A549 (cell line): ENCODE measurements around the gene HYOU1. TPM values are rescaled to one million over a fixed set of nuclear protein-coding genes. Genes with fewer than 3 reads are reported as not detected.

Source experiments
- ATAC-seq, 2 experiments: fragments of 200-7000 bp in 1 of 2; fragments of >200 bp in 1 of 2; cut with Nextera tagmentation in 1 of 2; cut with Tn5 transposase in 1 of 2; 3 replicates each; pipeline versions ENCODE4 v1.8.0 to v1.9.1; 2018 to 2020; ENCODE audit warnings: mild to moderate bottlenecking in 1 of 2, moderate library complexity in 1 of 2
- CTCF ChIA-PET: fragments of 300-600 bp; sonication (Branson Sonifier 250); formaldehyde crosslinking; extraction: SDS; loops from one replicate; lab custom pipeline; 2021; ENCODE audit warnings: antibody characterized with exemption, inconsistent platforms; lab: Yijun Ruan, JAX
- POLR2A ChIA-PET: fragments of 350-600 bp; formaldehyde crosslinking; extraction: SDS; loops from one replicate; lab custom pipeline; 2021; ENCODE audit warnings: antibody characterized with exemption, inconsistent platforms; lab: Yijun Ruan, JAX
- DNase-seq, 2 experiments: peaks; one replicate each; pipeline versions ENCODE4 v3.0.0 to v3.0.0-alpha.2; 2011 to 2016; ENCODE audit warnings: low read depth in 1 of 2, low spot score in 1 of 2
- FAIRE-seq: peaks from 2 replicates; lab custom pipeline; 2011; peaks lifted over from hg19 to GRCh38; lab: Jason Lieb, UNC
- H3K27ac ChIP-seq, 2 experiments: fragments of >200 bp; sonication (Bioruptor Twin); formaldehyde crosslinking; 3 replicates each; pipeline ENCODE4 v1.5.1; 2016 to 2017
- H3K4me1 ChIP-seq: fragments of >200 bp; sonication (Bioruptor Twin); formaldehyde crosslinking; 3 replicates; pipeline ENCODE4 v1.6.1; 2016
- H3K4me2 ChIP-seq: fragments of >200 bp; sonication (Bioruptor Twin); formaldehyde crosslinking; 3 replicates; pipeline ENCODE4 v1.6.1; 2016
- H3K4me3 ChIP-seq: fragments of >200 bp; sonication (Bioruptor Twin); formaldehyde crosslinking; 3 replicates; pipeline ENCODE4 v1.5.1; 2016
- H3K9me3 ChIP-seq: fragments of >200 bp; sonication (Bioruptor Twin); formaldehyde crosslinking; 3 replicates; pipeline ENCODE4 v1.6.1; 2016
- BHLHE40 ChIP-seq: IDR thresholded peaks from 2 replicates; pipeline ENCODE4 v1.6.1; 2012; ENCODE audit warnings: low read depth, low read length, inconsistent platforms
- CHD2 ChIP-seq: fragments of 150-350 bp; IDR thresholded peaks from 2 replicates; pipeline ENCODE4 v1.6.1; 2014; ENCODE audit warnings: low read length; ENCODE audit not compliant: partially characterized antibody
- CHD4 ChIP-seq: fragments of 200-600 bp; sonication (generic); IDR thresholded peaks from 2 replicates; pipeline ENCODE4 v1.6.1; 2016; ENCODE audit warnings: antibody characterized with exemption, mild to moderate bottlenecking, borderline replicate concordance
- EHF ChIP-seq: fragments of 250-450 bp; sonication (Bioruptor Pico); IDR thresholded peaks from 2 replicates; pipeline ENCODE4 v1.5.0; 2020; ENCODE audit warnings: mild to moderate bottlenecking
- HDAC2 ChIP-seq: fragments of 200-600 bp; sonication (generic); IDR thresholded peaks from 2 replicates; pipeline ENCODE4 v1.6.1; 2016
- HEYL ChIP-seq: fragments of 250-450 bp; sonication (Bioruptor Pico); IDR thresholded peaks from 2 replicates; pipeline ENCODE4 v1.8.0; 2021; ENCODE audit warnings: mild to moderate bottlenecking, moderate library complexity
- HOXA7 ChIP-seq: fragments of 250-450 bp; sonication (Bioruptor Pico); IDR thresholded peaks from 2 replicates; pipeline ENCODE4 v1.5.0; 2020; ENCODE audit warnings: mild to moderate bottlenecking, moderate library complexity
- HOXB13 ChIP-seq: fragments of 250-450 bp; sonication (Bioruptor Pico); IDR thresholded peaks from 2 replicates; pipeline ENCODE4 v1.5.0; 2020; ENCODE audit warnings: low read depth, mild to moderate bottlenecking, moderate library complexity
- HOXB5 ChIP-seq: fragments of 250-450 bp; sonication (Bioruptor Pico); IDR thresholded peaks from 2 replicates; pipeline ENCODE4 v1.5.0; 2020; ENCODE audit warnings: mild to moderate bottlenecking, moderate library complexity
- MAFK ChIP-seq: fragments of 450-650 bp; IDR thresholded peaks from 2 replicates; pipeline ENCODE4 v1.6.1; 2014; ENCODE audit not compliant: partially characterized antibody
- NFE2L2 ChIP-seq: fragments of 150-350 bp; conservative IDR thresholded peaks from 2 replicates; pipeline ENCODE4 v1.6.1; 2014; ENCODE audit warnings: low read length
- NR3C1 ChIP-seq: fragments of >200 bp; sonication (Bioruptor Twin); formaldehyde crosslinking; IDR thresholded peaks from 3 replicates; pipeline ENCODE4 v1.6.1; 2017
- RAD21 ChIP-seq, 2 experiments: fragments of >200 bp in 1 of 2; sonication (Bioruptor Twin) in 1 of 2; formaldehyde crosslinking in 1 of 2; IDR thresholded peaks in 1 of 2; conservative IDR thresholded peaks in 1 of 2; 2 replicates in 1 of 2; 3 replicates in 1 of 2; pipeline ENCODE4 v1.6.1; 2012 to 2018; ENCODE audit warnings: inconsistent platforms in 1 of 2
- RARB ChIP-seq: fragments of 250-450 bp; sonication (Bioruptor Pico); IDR thresholded peaks from 2 replicates; pipeline ENCODE4 v1.8.0; 2021; ENCODE audit warnings: mild to moderate bottlenecking, moderate library complexity
- RFX5 ChIP-seq: fragments of 450-650 bp; IDR thresholded peaks from 2 replicates; pipeline ENCODE4 v1.7.1; 2014; ENCODE audit warnings: antibody characterized with exemption, mild to moderate bottlenecking, moderate library complexity
- RNF2 ChIP-seq: fragments of 200-600 bp; sonication (generic); IDR thresholded peaks from 2 replicates; pipeline ENCODE4 v1.6.1; 2016; ENCODE audit warnings: low read depth, mild to moderate bottlenecking, antibody characterized with exemption, moderate library complexity, borderline replicate concordance
- TFCP2L1 ChIP-seq: fragments of 250-450 bp; sonication (Bioruptor Pico); IDR thresholded peaks from 2 replicates; pipeline ENCODE4 v1.5.0; 2021; ENCODE audit warnings: mild to moderate bottlenecking
- TP53 ChIP-seq: fragments of 250-450 bp; sonication (Bioruptor Pico); IDR thresholded peaks from 2 replicates; pipeline ENCODE4 v1.5.0; 2021; ENCODE audit warnings: mild to moderate bottlenecking, moderate library complexity
- WGBS: methylation state at CpG from one replicate; pipeline ENCODE4 v1.1.6; 2017; ENCODE audit errors: missing lambda C conversion rate; 5-methylcytosine and 5-hydroxymethylcytosine counted together
- polyA plus RNA-seq, 4 experiments: library from polyadenylated mRNA; depleted of rRNA in 3 of 4; stranded (reverse); fragments of >200 nt; fragmentation: RNase III in 1 of 4; extraction: RNeasy Plus Mini Kit Qiagen cat#74134 plus additional on column Dnase treatment in 1 of 4; gene quantifications; 2 replicates in 3 of 4; 3 replicates in 1 of 4; pipeline ENCODE4 v1.2.3, GENCODE V29; 2011 to 2017
- TF ChIP-seq, protein P1 (sequence below): IDR thresholded peaks from 2 replicates; pipeline ENCODE4 v1.6.1; 2012
- TF ChIP-seq, protein P2 (sequence below): fragments of 250-450 bp; sonication (Bioruptor Pico); IDR thresholded peaks from 2 replicates; pipeline ENCODE4 v1.5.0; 2021; ENCODE audit warnings: mild to moderate bottlenecking, moderate library complexity, borderline replicate concordance
- TF ChIP-seq, protein P3 (sequence below): IDR thresholded peaks from 2 replicates; pipeline ENCODE4 v1.6.1; 2012; ENCODE audit warnings: low read depth, borderline replicate concordance
- TF ChIP-seq, protein P4 (sequence below): fragments of 200-600 bp; sonication (generic); IDR thresholded peaks from 2 replicates; pipeline ENCODE4 v1.6.1; 2016; ENCODE audit warnings: antibody characterized with exemption, mild to moderate bottlenecking, moderate library complexity

The HYOU1 gene
- polyA plus RNA-seq, 2 of the 4 experiments (the other 2 are of a cell fraction): 44.8 to 83.1 TPM

DNA sequence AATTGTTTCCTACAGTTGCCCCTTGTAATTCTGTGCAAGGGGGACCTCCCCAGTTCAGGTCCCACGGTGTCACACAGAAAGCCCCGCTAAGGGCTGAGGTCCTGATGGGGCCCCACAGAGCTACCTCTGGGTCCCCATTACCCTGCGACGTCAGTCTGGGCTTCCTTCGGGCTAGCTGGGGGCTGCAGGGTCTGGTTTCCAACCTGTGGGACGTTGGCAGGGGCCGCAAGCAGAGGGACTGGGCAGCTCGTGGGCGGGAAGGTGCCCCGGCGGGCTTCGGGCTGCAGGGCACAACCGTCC is 27.0 kb downstream of the HYOU1 start:
- FAIRE-seq (no peak), DNase-seq (no peak), ATAC-seq (peak in 1 of 2 experiments; percentile 28; a peak in 4 of 6 replicates)
- no peak for TF ChIP-seq EHF (CRISPR knock-in tag)
- TF ChIP-seq CHD4: no peak
- TF ChIP-seq NFE2L2: no peak
- Histone ChIP-seq H3K4me2 (peak overlapping the region; percentile 97), H3K27ac (peak overlapping the region; percentile 82 to 92), H3K4me1 (peaks cover 12% of the 10 kb centered on the region), H3K9me3 (no peaks in the 10 kb centered on the region), H3K4me3 (peak overlapping the region; percentile 85)
- ChIA-PET POLR2A (no interaction called here), CTCF (interaction anchor here (1.1 to 2.4 kb wide), 5 partner anchors 8 to 20 kb away, joined by 3 to 10 read pairs (median 8); partner anchors contain the start of genes RPS25 and TRAPPC4)
- WGBS: no CpG with 5 or more reads among the region's 13 CpGs

DNA sequence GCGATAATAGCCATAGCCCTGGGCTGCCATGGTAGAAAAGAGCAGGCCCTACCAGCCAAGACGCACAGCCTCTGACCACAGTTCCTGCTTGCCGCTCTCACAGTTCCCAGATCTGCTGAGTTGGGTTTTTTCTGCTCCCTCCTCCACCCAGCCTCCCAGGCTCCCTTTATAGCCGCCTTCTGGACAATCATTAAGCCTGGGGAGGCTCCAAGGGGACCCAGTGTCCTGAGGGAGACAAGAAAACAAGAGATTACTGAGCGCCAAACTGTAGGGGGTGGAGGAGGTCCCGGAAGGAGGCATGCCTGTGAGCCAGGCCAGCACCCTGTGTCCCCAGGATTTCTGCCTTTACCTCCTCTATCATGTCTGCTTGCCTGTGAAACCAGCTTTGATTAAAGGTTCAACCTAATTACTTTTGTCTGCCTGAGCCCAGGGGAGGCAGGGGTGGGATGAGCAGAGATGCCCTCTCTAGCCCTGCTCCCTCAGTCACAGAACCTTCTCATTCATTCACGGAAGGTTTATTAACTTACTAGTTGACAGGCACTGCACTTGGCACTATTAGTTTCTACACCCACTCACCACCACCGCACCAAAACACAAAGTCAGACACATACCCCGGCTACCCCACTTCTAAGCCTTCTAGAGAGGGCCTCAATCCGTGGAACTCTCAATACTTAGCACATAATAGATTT is 27.5 kb downstream of the HYOU1 start:
- POLR2A ChIA-PET: no interaction called here
- Histone ChIP-seq H3K9me3 (no peaks in the 10 kb centered on the region), H3K4me1 (peaks cover 12% of the 10 kb centered on the region), H3K4me3 (peak overlapping the region; percentile 85), H3K4me2 (peak overlapping the region; percentile 97)
- 77% methylated on average over 10 of the region's 10 CpGs for WGBS
- no peak for DNase-seq
- TF ChIP-seq MAFK (peak; percentile 73), HOXB13 (no peak), HEYL (CRISPR knock-in tag) (no peak)
- TF ChIP-seq, all 56 proteins: peak for 1
- ATAC-seq (no peak), FAIRE-seq (no peak)
- CTCF ChIA-PET: interaction anchor here (1.1 to 2.4 kb wide), 2 partner anchors 12 to 13 kb away, joined by 3 to 10 read pairs; no protein-coding TSS in a partner anchor
- peak overlapping the region; percentile 82 to 92; a peak in 5 of 6 replicates for H3K27ac ChIP-seq

DNA sequence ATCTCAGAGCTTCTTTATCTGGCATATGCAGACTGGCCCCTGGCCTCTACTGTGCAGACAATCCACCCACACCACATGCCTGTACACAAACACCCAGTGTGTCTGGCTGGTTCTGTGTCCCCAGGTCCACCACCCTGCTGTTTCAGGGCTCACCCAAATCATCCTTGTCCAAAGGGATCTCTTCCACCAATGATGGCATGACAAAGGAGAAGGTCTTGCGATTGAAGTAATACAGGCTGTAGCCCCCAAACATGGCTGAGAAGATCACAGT is 28.0 kb downstream of the HYOU1 start:
- Histone ChIP-seq H3K27ac (no peak overlapping the region), H3K4me2 (no peak overlapping the region; the same call in 2 of the 3 replicates), H3K4me1 (peaks cover 12% of the 10 kb centered on the region), H3K9me3 (no peaks in the 10 kb centered on the region), H3K4me3 (no peak overlapping the region)
- TF ChIP-seq, protein P1, sequence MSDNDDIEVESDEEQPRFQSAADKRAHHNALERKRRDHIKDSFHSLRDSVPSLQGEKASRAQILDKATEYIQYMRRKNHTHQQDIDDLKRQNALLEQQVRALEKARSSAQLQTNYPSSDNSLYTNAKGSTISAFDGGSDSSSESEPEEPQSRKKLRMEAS: no peak
- TF ChIP-seq BHLHE40: no peak
- no peak for TF ChIP-seq HOXA7 (CRISPR knock-in tag)
- no peak for TF ChIP-seq RFX5
- TF ChIP-seq HEYL (CRISPR knock-in tag): no peak
- 100% methylated on average over 1 of the region's 1 CpG for WGBS
- no peak for DNase-seq
- POLR2A ChIA-PET: no interaction called here
- FAIRE-seq: no peak
- CTCF ChIA-PET: no interaction called here
- ATAC-seq: no peak

DNA sequence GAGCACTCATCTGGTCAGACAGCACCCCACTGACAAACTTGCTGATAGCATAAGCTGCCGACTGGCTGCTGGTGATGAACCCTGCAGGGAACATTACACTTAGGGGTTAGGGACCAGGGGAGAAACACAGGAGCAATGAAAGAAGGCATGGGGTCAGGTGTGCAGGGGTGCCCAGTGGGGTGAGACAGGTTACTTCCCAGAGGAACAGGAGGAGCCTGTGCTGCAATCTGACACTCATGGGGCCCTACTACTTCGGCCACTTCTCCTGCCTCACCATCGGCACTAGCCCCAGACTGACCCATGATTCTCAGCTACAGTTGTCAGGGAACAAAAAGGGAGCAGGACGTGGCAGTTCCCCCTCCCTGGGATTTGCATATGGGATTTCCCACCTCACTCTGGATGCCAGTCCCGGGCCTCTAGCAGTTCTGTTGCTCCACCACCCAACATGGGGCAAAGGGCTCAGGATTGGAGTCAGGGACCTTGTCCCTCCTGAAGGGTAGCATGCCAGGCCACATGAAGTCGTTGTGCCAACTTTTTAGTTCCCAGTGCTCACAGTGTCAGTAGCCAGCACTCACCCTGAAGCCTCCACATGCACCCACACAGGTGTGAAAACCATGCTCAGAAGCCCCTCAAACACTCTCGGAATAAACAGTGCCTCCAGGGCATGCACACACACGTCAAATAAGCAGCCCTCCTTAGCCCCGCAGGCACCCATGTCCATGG is 28.5 kb downstream of the HYOU1 start:
- no peak overlapping the region for H3K4me3 ChIP-seq
- H3K4me2 ChIP-seq: no peak overlapping the region; the same call in 2 of the 3 replicates
- no peak overlapping the region for H3K27ac ChIP-seq
- H3K4me1 ChIP-seq: peaks cover 14% of the 10 kb centered on the region
- POLR2A ChIA-PET: no interaction called here
- ATAC-seq (no peak), FAIRE-seq (no peak), DNase-seq (no peak)
- WGBS: 78% methylated on average over 9 of the region's 9 CpGs
- CTCF ChIA-PET: interaction anchor here (1.3 kb wide), 1 partner anchor 17 kb away, joined by 3 read pairs; no protein-coding TSS in a partner anchor
- H3K9me3 ChIP-seq: no peaks in the 10 kb centered on the region
- TF ChIP-seq HEYL (CRISPR knock-in tag) (no peak), RAD21 (conservative IDR thresholded peaks at IDR 0.05 in 1 of 2, IDR thresholded peaks at IDR 0.05 in 1 of 2) (no peak), CHD2 (no peak), TFCP2L1 (CRISPR knock-in tag) (no peak), TP53 (CRISPR knock-in tag) (no peak), HOXB5 (CRISPR knock-in tag) (no peak), HDAC2 (no peak), RARB (no peak), BHLHE40 (no peak), RNF2 (no peak), NR3C1 (no peak)
- TF ChIP-seq, protein P1: no peak
- TF ChIP-seq, protein P2, sequence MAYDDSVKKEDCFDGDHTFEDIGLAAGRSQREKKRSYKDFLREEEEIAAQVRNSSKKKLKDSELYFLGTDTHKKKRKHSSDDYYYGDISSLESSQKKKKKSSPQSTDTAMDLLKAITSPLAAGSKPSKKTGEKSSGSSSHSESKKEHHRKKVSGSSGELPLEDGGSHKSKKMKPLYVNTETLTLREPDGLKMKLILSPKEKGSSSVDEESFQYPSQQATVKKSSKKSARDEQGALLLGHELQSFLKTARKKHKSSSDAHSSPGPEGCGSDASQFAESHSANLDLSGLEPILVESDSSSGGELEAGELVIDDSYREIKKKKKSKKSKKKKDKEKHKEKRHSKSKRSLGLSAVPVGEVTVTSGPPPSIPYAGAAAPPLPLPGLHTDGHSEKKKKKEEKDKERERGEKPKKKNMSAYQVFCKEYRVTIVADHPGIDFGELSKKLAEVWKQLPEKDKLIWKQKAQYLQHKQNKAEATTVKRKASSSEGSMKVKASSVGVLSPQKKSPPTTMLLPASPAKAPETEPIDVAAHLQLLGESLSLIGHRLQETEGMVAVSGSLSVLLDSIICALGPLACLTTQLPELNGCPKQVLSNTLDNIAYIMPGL (CRISPR knock-in tag): no peak
- TF ChIP-seq, protein P3, sequence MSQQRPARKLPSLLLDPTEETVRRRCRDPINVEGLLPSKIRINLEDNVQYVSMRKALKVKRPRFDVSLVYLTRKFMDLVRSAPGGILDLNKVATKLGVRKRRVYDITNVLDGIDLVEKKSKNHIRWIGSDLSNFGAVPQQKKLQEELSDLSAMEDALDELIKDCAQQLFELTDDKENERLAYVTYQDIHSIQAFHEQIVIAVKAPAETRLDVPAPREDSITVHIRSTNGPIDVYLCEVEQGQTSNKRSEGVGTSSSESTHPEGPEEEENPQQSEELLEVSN: no peak
- TF ChIP-seq, protein P4, sequence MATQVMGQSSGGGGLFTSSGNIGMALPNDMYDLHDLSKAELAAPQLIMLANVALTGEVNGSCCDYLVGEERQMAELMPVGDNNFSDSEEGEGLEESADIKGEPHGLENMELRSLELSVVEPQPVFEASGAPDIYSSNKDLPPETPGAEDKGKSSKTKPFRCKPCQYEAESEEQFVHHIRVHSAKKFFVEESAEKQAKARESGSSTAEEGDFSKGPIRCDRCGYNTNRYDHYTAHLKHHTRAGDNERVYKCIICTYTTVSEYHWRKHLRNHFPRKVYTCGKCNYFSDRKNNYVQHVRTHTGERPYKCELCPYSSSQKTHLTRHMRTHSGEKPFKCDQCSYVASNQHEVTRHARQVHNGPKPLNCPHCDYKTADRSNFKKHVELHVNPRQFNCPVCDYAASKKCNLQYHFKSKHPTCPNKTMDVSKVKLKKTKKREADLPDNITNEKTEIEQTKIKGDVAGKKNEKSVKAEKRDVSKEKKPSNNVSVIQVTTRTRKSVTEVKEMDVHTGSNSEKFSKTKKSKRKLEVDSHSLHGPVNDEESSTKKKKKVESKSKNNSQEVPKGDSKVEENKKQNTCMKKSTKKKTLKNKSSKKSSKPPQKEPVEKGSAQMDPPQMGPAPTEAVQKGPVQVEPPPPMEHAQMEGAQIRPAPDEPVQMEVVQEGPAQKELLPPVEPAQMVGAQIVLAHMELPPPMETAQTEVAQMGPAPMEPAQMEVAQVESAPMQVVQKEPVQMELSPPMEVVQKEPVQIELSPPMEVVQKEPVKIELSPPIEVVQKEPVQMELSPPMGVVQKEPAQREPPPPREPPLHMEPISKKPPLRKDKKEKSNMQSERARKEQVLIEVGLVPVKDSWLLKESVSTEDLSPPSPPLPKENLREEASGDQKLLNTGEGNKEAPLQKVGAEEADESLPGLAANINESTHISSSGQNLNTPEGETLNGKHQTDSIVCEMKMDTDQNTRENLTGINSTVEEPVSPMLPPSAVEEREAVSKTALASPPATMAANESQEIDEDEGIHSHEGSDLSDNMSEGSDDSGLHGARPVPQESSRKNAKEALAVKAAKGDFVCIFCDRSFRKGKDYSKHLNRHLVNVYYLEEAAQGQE: no peak
